22Rv1 (cell line): ENCODE results near the gene SIPA1L3.

Source experiments
- ZFX ChIP-seq: fragments of 450-650 bp; IDR thresholded peaks from 2 replicates; pipeline ENCODE4 v1.6.1; 2017; ENCODE audit warnings: antibody characterized with exemption, borderline replicate concordance
- TF ChIP-seq, protein P1 (sequence below): fragments of 450-650 bp; IDR thresholded peaks from 2 replicates; pipeline ENCODE4 v1.5.1; 2017; ENCODE audit warnings: mild to moderate bottlenecking

DNA sequence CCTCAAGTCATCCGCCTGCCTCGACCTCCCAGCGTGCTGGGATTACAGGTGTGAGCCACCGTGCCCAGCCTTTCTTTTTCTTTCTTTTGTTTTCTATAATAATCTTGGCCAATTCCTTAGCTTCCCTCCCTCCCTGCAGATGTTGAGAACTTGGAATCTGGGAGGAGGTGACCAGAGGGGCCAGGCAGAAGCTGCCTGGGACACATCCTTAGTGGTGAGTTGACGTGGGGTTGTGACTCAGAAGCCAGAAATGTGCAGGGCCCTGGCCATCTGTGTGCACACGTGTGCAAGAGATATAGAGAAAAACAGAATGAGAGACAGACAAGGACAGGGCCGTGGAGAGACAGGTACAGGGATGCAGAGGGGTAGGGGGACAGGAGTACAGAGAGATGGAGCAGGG lies 154.3 kb downstream of the SIPA1L3 start:
- TF ChIP-seq, protein P1, sequence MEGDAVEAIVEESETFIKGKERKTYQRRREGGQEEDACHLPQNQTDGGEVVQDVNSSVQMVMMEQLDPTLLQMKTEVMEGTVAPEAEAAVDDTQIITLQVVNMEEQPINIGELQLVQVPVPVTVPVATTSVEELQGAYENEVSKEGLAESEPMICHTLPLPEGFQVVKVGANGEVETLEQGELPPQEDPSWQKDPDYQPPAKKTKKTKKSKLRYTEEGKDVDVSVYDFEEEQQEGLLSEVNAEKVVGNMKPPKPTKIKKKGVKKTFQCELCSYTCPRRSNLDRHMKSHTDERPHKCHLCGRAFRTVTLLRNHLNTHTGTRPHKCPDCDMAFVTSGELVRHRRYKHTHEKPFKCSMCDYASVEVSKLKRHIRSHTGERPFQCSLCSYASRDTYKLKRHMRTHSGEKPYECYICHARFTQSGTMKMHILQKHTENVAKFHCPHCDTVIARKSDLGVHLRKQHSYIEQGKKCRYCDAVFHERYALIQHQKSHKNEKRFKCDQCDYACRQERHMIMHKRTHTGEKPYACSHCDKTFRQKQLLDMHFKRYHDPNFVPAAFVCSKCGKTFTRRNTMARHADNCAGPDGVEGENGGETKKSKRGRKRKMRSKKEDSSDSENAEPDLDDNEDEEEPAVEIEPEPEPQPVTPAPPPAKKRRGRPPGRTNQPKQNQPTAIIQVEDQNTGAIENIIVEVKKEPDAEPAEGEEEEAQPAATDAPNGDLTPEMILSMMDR, result no peak
- TF ChIP-seq ZFX, result no peak
